ENCODE results near the gene OR10C1.

- TF ChIP-seq CTCF (tag by site-specific recombination; IDR thresholded peaks at IDR 0.05): no peak
- TF ChIP-seq IKZF3 (tag by site-specific recombination; IDR thresholded peaks at IDR 0.05): no peak
- no peak for TF ChIP-seq ZNF24 (tag by site-specific recombination; IDR thresholded peaks at IDR 0.05)
- TF ChIP-seq ZNF274 (IDR thresholded peaks at IDR 0.05; ENCODE audit: low read length): no peak
- TF ChIP-seq ZNF274 (tag by site-specific recombination; IDR thresholded peaks at IDR 0.05; ENCODE audit: borderline replicate concordance): no peak
- TF ChIP-seq ZNF37A (tag by site-specific recombination; IDR thresholded peaks at IDR 0.05): no peak
- TF ChIP-seq, protein P1, sequence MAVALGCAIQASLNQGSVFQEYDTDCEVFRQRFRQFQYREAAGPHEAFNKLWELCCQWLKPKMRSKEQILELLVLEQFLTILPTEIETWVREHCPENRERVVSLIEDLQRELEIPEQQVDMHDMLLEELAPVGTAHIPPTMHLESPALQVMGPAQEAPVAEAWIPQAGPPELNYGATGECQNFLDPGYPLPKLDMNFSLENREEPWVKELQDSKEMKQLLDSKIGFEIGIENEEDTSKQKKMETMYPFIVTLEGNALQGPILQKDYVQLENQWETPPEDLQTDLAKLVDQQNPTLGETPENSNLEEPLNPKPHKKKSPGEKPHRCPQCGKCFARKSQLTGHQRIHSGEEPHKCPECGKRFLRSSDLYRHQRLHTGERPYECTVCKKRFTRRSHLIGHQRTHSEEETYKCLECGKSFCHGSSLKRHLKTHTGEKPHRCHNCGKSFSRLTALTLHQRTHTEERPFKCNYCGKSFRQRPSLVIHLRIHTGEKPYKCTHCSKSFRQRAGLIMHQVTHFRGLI (tag by site-specific recombination; IDR thresholded peaks at IDR 0.05): no peak
- no peak for TF ChIP-seq YY1 (tag by site-specific recombination; IDR thresholded peaks at IDR 0.05)
- no peak for TF ChIP-seq ZNF121 (tag by site-specific recombination; IDR thresholded peaks at IDR 0.05)
- TF ChIP-seq ZNF184 (tag by site-specific recombination; IDR thresholded peaks at IDR 0.05): no peak
- no peak for TF ChIP-seq ZNF175 (tag by site-specific recombination; IDR thresholded peaks at IDR 0.05)
- TF ChIP-seq, protein P2, sequence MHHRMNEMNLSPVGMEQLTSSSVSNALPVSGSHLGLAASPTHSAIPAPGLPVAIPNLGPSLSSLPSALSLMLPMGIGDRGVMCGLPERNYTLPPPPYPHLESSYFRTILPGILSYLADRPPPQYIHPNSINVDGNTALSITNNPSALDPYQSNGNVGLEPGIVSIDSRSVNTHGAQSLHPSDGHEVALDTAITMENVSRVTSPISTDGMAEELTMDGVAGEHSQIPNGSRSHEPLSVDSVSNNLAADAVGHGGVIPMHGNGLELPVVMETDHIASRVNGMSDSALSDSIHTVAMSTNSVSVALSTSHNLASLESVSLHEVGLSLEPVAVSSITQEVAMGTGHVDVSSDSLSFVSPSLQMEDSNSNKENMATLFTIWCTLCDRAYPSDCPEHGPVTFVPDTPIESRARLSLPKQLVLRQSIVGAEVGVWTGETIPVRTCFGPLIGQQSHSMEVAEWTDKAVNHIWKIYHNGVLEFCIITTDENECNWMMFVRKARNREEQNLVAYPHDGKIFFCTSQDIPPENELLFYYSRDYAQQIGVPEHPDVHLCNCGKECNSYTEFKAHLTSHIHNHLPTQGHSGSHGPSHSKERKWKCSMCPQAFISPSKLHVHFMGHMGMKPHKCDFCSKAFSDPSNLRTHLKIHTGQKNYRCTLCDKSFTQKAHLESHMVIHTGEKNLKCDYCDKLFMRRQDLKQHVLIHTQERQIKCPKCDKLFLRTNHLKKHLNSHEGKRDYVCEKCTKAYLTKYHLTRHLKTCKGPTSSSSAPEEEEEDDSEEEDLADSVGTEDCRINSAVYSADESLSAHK (tag by site-specific recombination; IDR thresholded peaks at IDR 0.05): no peak
- TF ChIP-seq REPIN1 (tag by site-specific recombination; IDR thresholded peaks at IDR 0.05; ENCODE audit: low read depth): no peak
- no peak for TF ChIP-seq ATF2 (tag by site-specific recombination; IDR thresholded peaks at IDR 0.05; ENCODE audit: low read depth)
- no peak for TF ChIP-seq ZNF660 (tag by site-specific recombination; IDR thresholded peaks at IDR 0.05)
Observed at GRCh38 chr6:29486577-29486976, 47.5 kb downstream of the OR10C1 start.

Data from HEK293 (cell line).